A549 (cell line): ENCODE data around the gene FERMT1.

Experiments
- USF2 ChIP-seq: fragments of 450-650 bp; IDR thresholded peaks from 2 replicates; pipeline ENCODE4 v1.6.1; 2014; ENCODE audit warnings: antibody characterized with exemption
- TF ChIP-seq, protein P1 (sequence below): fragments of >200 bp; sonication (Bioruptor Twin); formaldehyde crosslinking; IDR thresholded peaks from 3 replicates; pipeline ENCODE4 v1.5.1; 2016

DNA sequence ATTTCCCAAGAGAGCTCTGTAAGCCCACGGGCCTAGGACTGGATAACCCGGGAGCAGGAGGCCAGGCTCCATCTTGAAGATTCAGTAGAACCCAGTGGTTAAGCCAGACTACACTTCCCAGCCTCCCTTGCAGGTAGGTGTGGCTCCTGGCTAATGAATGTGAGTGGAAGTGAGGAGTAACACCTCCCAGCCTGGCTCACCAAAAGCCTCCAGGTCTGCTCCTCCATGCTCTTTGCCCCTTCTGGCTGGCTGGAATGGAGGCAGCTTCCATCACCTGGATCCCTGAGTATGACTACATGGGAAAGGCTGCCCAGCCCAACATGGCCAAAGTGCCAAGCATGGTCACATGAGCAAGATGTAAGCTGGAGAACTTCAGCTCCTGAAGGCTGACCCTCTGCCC lies 78.7 kb downstream of the FERMT1 start:
- TF ChIP-seq, protein P1, sequence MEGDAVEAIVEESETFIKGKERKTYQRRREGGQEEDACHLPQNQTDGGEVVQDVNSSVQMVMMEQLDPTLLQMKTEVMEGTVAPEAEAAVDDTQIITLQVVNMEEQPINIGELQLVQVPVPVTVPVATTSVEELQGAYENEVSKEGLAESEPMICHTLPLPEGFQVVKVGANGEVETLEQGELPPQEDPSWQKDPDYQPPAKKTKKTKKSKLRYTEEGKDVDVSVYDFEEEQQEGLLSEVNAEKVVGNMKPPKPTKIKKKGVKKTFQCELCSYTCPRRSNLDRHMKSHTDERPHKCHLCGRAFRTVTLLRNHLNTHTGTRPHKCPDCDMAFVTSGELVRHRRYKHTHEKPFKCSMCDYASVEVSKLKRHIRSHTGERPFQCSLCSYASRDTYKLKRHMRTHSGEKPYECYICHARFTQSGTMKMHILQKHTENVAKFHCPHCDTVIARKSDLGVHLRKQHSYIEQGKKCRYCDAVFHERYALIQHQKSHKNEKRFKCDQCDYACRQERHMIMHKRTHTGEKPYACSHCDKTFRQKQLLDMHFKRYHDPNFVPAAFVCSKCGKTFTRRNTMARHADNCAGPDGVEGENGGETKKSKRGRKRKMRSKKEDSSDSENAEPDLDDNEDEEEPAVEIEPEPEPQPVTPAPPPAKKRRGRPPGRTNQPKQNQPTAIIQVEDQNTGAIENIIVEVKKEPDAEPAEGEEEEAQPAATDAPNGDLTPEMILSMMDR: no peak
- no peak for TF ChIP-seq USF2
